IPS-15b (cell line): Measurements from ENCODE around the gene TADA2A.

Source experiments
- H3K27me3 ChIP-seq: one replicate; pipeline ENCODE4 v1.6.1; 2013; ENCODE audit warnings: low read length; ENCODE audit not compliant: control insufficient read depth, insufficient read depth
- H3K36me3 ChIP-seq: one replicate; pipeline ENCODE4 v1.6.1; 2013; ENCODE audit warnings: low read length; ENCODE audit not compliant: control insufficient read depth, insufficient read depth
- H3K4me1 ChIP-seq: one replicate; pipeline ENCODE4 v1.6.1; 2013; ENCODE audit warnings: mild to moderate bottlenecking, low read length; ENCODE audit not compliant: control insufficient read depth, insufficient read depth
- H3K4me3 ChIP-seq: one replicate; pipeline ENCODE4 v1.5.1; 2013; ENCODE audit warnings: low read depth, low read length
- H3K9ac ChIP-seq: one replicate; pipeline ENCODE4 v1.6.1; 2013; ENCODE audit warnings: low read depth, mild to moderate bottlenecking, low read length
- H3K9me3 ChIP-seq: one replicate; pipeline ENCODE4 v1.6.1; 2013; ENCODE audit warnings: mild to moderate bottlenecking, low read length; ENCODE audit not compliant: control insufficient read depth, insufficient read depth

The TADA2A gene

GRCh38 chr17:37406635-37407461 is at the start of gene TADA2A, which contains the start of gene ACACA:
TSS of gene TADA2A (plus strand) at chr17:37406886. CDS start at chr17:37411366, 4,480 bp downstream.
TSS of gene ACACA (minus strand) at chr17:37406836. CDS start at chr17:37406299, 537 bp downstream.
- Histone ChIP-seq H3K9me3 (no peaks in the 10 kb centered on the region), H3K9ac (peak within 1 kb of the TSS; percentile 93), H3K36me3 (no peaks in the 10 kb centered on the region), H3K4me3 (peak within 1 kb of the TSS; percentile 89), H3K4me1 (peaks cover 4% of the 10 kb centered on the region), H3K27me3 (no peaks in the 10 kb centered on the region)

GRCh38 chr17:37358098-37358829 is 48.4 kb upstream of the TADA2A start:
- Histone ChIP-seq H3K4me1 (peaks cover 5% of the 10 kb centered on the region), H3K9ac (peak overlapping the region; percentile 62), H3K36me3 (peaks cover 2% of the 10 kb centered on the region), H3K27me3 (no peaks in the 10 kb centered on the region), H3K4me3 (peak overlapping the region; percentile 90), H3K9me3 (no peaks in the 10 kb centered on the region)

GRCh38 chr17:37358830-37359681 is 47.6 kb upstream of the TADA2A start:
- Histone ChIP-seq H3K9ac (peak overlapping the region; percentile 62), H3K27me3 (no peaks in the 10 kb centered on the region), H3K4me1 (peaks cover 5% of the 10 kb centered on the region), H3K36me3 (no peaks in the 10 kb centered on the region), H3K9me3 (no peaks in the 10 kb centered on the region), H3K4me3 (peak overlapping the region; percentile 90)

- H3K4me3 ChIP-seq = peak overlapping the region; percentile 57
- no peaks in the 10 kb centered on the region for H3K27me3 ChIP-seq
- H3K4me1 ChIP-seq = peaks cover 5% of the 10 kb centered on the region
- no peak overlapping the region for H3K9ac ChIP-seq
- no peaks in the 10 kb centered on the region for H3K36me3 ChIP-seq
- no peaks in the 10 kb centered on the region for H3K9me3 ChIP-seq
Measured at GRCh38 chr17:37359682-37360188, 47.0 kb upstream of the TADA2A start.

GRCh38 chr17:37360632-37361031 is 46.1 kb upstream of the TADA2A start:
- H3K27me3 ChIP-seq = no peaks in the 10 kb centered on the region
- no peaks in the 10 kb centered on the region for H3K36me3 ChIP-seq
- H3K9ac ChIP-seq = no peak overlapping the region
- no peak overlapping the region for H3K4me3 ChIP-seq
- no peaks in the 10 kb centered on the region for H3K9me3 ChIP-seq
- peaks cover 5% of the 10 kb centered on the region for H3K4me1 ChIP-seq

GRCh38 chr17:37361543-37361942 is 45.1 kb upstream of the TADA2A start:
- Histone ChIP-seq H3K4me3 (no peak overlapping the region), H3K4me1 (peaks cover 5% of the 10 kb centered on the region), H3K9me3 (no peaks in the 10 kb centered on the region), H3K27me3 (no peaks in the 10 kb centered on the region), H3K9ac (no peak overlapping the region), H3K36me3 (no peaks in the 10 kb centered on the region)

- no peaks in the 10 kb centered on the region for H3K36me3 ChIP-seq
- no peaks in the 10 kb centered on the region for H3K27me3 ChIP-seq
- H3K9ac ChIP-seq = no peak overlapping the region
- no peaks in the 10 kb centered on the region for H3K9me3 ChIP-seq
- no peak overlapping the region for H3K4me3 ChIP-seq
- H3K4me1 ChIP-seq = no peaks in the 10 kb centered on the region
Measured at GRCh38 chr17:37365589-37365988, 41.1 kb upstream of the TADA2A start.

GRCh38 chr17:37368577-37368976 is 38.1 kb upstream of the TADA2A start:
- Histone ChIP-seq H3K4me3 (no peak overlapping the region), H3K36me3 (no peaks in the 10 kb centered on the region), H3K9ac (no peak overlapping the region), H3K27me3 (no peaks in the 10 kb centered on the region), H3K9me3 (no peaks in the 10 kb centered on the region), H3K4me1 (no peaks in the 10 kb centered on the region)

- Histone ChIP-seq H3K9me3 (no peaks in the 10 kb centered on the region), H3K9ac (no peak overlapping the region), H3K27me3 (no peaks in the 10 kb centered on the region), H3K36me3 (no peaks in the 10 kb centered on the region), H3K4me3 (no peak overlapping the region), H3K4me1 (no peaks in the 10 kb centered on the region)
Measured at GRCh38 chr17:37373530-37374159, 33.0 kb upstream of the TADA2A start.

GRCh38 chr17:37375706-37376105 is 31.0 kb upstream of the TADA2A start, which contains the start of gene C17orf78:
TSS of gene C17orf78 (plus strand) at chr17:37375985. CDS start at chr17:37376093, 108 bp downstream.
- H3K4me3 ChIP-seq = no peak within 1 kb of the TSS

GRCh38 chr17:37382056-37382455 is 24.6 kb upstream of the TADA2A start:
- no peaks in the 10 kb centered on the region for H3K9me3 ChIP-seq
- H3K36me3 ChIP-seq = no peaks in the 10 kb centered on the region
- H3K27me3 ChIP-seq = no peaks in the 10 kb centered on the region
- no peaks in the 10 kb centered on the region for H3K4me1 ChIP-seq
- H3K9ac ChIP-seq = no peak overlapping the region
- H3K4me3 ChIP-seq = no peak overlapping the region

More at GRCh38 chr17:37375706-37376105, 31.0 kb upstream of the TADA2A start, which contains the start of gene C17orf78:
- Histone ChIP-seq H3K9me3 (no peaks in the 10 kb centered on the region), H3K4me1 (no peaks in the 10 kb centered on the region), H3K36me3 (no peaks in the 10 kb centered on the region), H3K27me3 (no peaks in the 10 kb centered on the region), H3K9ac (no peak within 1 kb of the TSS)
